ENCODE measurements around the gene IGSF3. TPM values are rescaled to one million over a fixed set of nuclear protein-coding genes. Genes with fewer than 3 reads are reported as not detected.

Gene IGSF3
- total and polyA plus RNA-seq, 2 experiments from 2014 or later, result 7.3 to 37.8 TPM

- Histone ChIP-seq H3K79me2 (replicated peaks; ENCODE audit: insufficient read depth) (no peaks in the 10 kb centered on the region; the same call in 1 of the 2 replicates), H2AFZ (no peak overlapping the region)
- peaks cover 2% of the 10 kb centered on the region for H3K36me3 Mint-ChIP-seq (ENCODE audit: low read depth)
These were observed 110.1 kb downstream of the IGSF3 start for GRCh38 chr1:116557323-116557878.

More at GRCh38 chr1:116557323-116557878, 110.1 kb downstream of the IGSF3 start:
- Histone ChIP-seq H3K4me1 (ENCODE audit: insufficient read depth) (no peaks in the 10 kb centered on the region), H3K27ac (ENCODE audit: low read depth) (no peak overlapping the region), H3K27me3 (ENCODE audit: insufficient read depth) (no peaks in the 10 kb centered on the region), H3K4me2 (no peak overlapping the region), H4K20me1 (replicated peaks; ENCODE audit: insufficient read depth) (no peaks in the 10 kb centered on the region), H3K4me3 (no peak overlapping the region), H3K36me3 (ENCODE audit: insufficient read depth) (no peaks in the 10 kb centered on the region), H3F3A (replicated peaks; ENCODE audit: low read depth) (no peaks in the 10 kb centered on the region), H3K9me2 (ENCODE audit: insufficient read depth) (no peaks in the 10 kb centered on the region)
- Mint-ChIP-seq H3K4me1 (peaks cover 8% of the 10 kb centered on the region), H3K4me3 (no peak overlapping the region), H3K9me3 (peaks cover 2% of the 10 kb centered on the region), H3K27me3 (ENCODE audit: insufficient read depth, low read depth, poor library complexity) (no peaks in the 10 kb centered on the region), H3K27ac (no peak overlapping the region)
- DNase-seq (ENCODE audit: low spot score) (no peak), ATAC-seq (no peak)
- TF ChIP-seq, protein P1, sequence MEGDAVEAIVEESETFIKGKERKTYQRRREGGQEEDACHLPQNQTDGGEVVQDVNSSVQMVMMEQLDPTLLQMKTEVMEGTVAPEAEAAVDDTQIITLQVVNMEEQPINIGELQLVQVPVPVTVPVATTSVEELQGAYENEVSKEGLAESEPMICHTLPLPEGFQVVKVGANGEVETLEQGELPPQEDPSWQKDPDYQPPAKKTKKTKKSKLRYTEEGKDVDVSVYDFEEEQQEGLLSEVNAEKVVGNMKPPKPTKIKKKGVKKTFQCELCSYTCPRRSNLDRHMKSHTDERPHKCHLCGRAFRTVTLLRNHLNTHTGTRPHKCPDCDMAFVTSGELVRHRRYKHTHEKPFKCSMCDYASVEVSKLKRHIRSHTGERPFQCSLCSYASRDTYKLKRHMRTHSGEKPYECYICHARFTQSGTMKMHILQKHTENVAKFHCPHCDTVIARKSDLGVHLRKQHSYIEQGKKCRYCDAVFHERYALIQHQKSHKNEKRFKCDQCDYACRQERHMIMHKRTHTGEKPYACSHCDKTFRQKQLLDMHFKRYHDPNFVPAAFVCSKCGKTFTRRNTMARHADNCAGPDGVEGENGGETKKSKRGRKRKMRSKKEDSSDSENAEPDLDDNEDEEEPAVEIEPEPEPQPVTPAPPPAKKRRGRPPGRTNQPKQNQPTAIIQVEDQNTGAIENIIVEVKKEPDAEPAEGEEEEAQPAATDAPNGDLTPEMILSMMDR (conservative IDR thresholded peaks at IDR 0.05; ENCODE audit: low read depth in 2 of 2), result no peak
- no peak for TF ChIP-seq EZH2 (IDR thresholded peaks at IDR 0.05; ENCODE audit: low read depth, unreplicated experiment)
- no peak for TF ChIP-seq REST (IDR thresholded peaks at IDR 0.05; ENCODE audit: unreplicated experiment)
- no peak for TF ChIP-seq ZNF114 (CRISPR knock-in tag; IDR thresholded peaks at IDR 0.05)
- TF ChIP-seq POLR2AphosphoS5 (IDR thresholded peaks at IDR 0.05; ENCODE audit: low read depth), result no peak
- TF ChIP-seq NANOG (IDR thresholded peaks at IDR 0.05; ENCODE audit: borderline replicate concordance), result no peak
- TF ChIP-seq STAT1 (IDR thresholded peaks at IDR 0.05; ENCODE audit: unreplicated experiment), result no peak
- TF ChIP-seq JUNB (IDR thresholded peaks at IDR 0.05; ENCODE audit: unreplicated experiment), result no peak
- no peak for TF ChIP-seq CREB1 (CRISPR knock-in tag; IDR thresholded peaks at IDR 0.05; ENCODE audit: low read depth)
